Neural cell (in vitro differentiated cells): ENCODE results near the gene OGDH. TPM values are rescaled to one million over a fixed set of nuclear protein-coding genes. Genes with fewer than 3 reads are reported as not detected.

Experiments used
- H2AFZ ChIP-seq: fragments of 200-600, 300-800 bp; sonication (generic), shearing (Covaris generic); 2 replicates; pipeline ENCODE4 v1.6.0; 2014; ENCODE audit warnings: low read depth, mild to moderate bottlenecking, antibody characterized with exemption, low read length, moderate library complexity
- H3F3A ChIP-seq: fragments of 200-600 bp; shearing (Covaris generic); 2 replicates; pipeline ENCODE4 v1.6.1; 2016; ENCODE audit warnings: mild to moderate bottlenecking, moderate library complexity, mixed read lengths, antibody characterized with exemption, low read length; ENCODE audit not compliant: insufficient read depth, poor library complexity, severe bottlenecking
- H3K27ac ChIP-seq: fragments of 200-600, 300-800 bp; sonication (generic), shearing (Covaris generic); 2 replicates; pipeline ENCODE4 v1.5.1; 2014; ENCODE audit warnings: mild to moderate bottlenecking, low read length, moderate library complexity
- H3K27me3 ChIP-seq: fragments of 300-800, 200-600 bp; sonication (generic), shearing (Covaris generic); 2 replicates; pipeline ENCODE4 v1.6.0; 2014; ENCODE audit warnings: mild to moderate bottlenecking, low read depth, low read length, moderate library complexity; ENCODE audit not compliant: insufficient read depth
- H3K36me3 ChIP-seq: fragments of 300-800, 200-600 bp; sonication (generic), shearing (Covaris generic); 2 replicates; pipeline ENCODE4 v1.5.1; 2014; ENCODE audit warnings: mild to moderate bottlenecking, antibody characterized with exemption, low read length, moderate library complexity; ENCODE audit not compliant: insufficient read depth
- H3K4me2 ChIP-seq: fragments of 300-800, 200-600 bp; sonication (generic), shearing (Covaris generic); 2 replicates; pipeline ENCODE4 v1.6.0; 2014; ENCODE audit warnings: mild to moderate bottlenecking, low read length
- H3K4me3 ChIP-seq: fragments of 300-800, 200-600 bp; sonication (generic), shearing (Covaris generic); 2 replicates; pipeline ENCODE4 v1.5.1; 2014; ENCODE audit warnings: mild to moderate bottlenecking, low read length, moderate library complexity
- H3K79me2 ChIP-seq: fragments of 200-600 bp; shearing (Covaris generic); replicated peaks from 2 replicates; pipeline ENCODE4 v1.6.0; 2014; ENCODE audit warnings: mild to moderate bottlenecking, low read length, moderate library complexity; ENCODE audit not compliant: insufficient read depth
- H3K9ac ChIP-seq: fragments of 300-800, 200-600 bp; sonication (generic), shearing (Covaris generic); 2 replicates; pipeline ENCODE4 v1.6.1; 2016; ENCODE audit warnings: mild to moderate bottlenecking, low read length, mixed read lengths
- H3K9me2 ChIP-seq: fragments of 200-600 bp; shearing (Covaris generic); 2 replicates; pipeline ENCODE4 v1.6.1; 2016; ENCODE audit warnings: mild to moderate bottlenecking, low read length, mixed read lengths; ENCODE audit not compliant: insufficient read depth
- H3K9me3 ChIP-seq: fragments of 200-600, 300-800 bp; sonication (generic), shearing (Covaris generic); 2 replicates; pipeline ENCODE4 v1.6.1; 2016; ENCODE audit warnings: mild to moderate bottlenecking, mixed run types, low read length, moderate library complexity, mixed read lengths
- H4K20me1 ChIP-seq: fragments of 200-600 bp; shearing (Covaris generic); 2 replicates; pipeline ENCODE4 v1.6.1; 2016; ENCODE audit warnings: mild to moderate bottlenecking, mixed run types; ENCODE audit not compliant: insufficient read depth
- CTCF ChIP-seq: fragments of 450-650 bp; IDR thresholded peaks from 2 replicates; pipeline ENCODE4 v1.5.1; 2014; ENCODE audit warnings: antibody characterized with exemption, mild to moderate bottlenecking, moderate library complexity; ENCODE audit not compliant: poor library complexity, severe bottlenecking
- EP300 ChIP-seq: fragments of 450-650 bp; conservative IDR thresholded peaks from 2 replicates; pipeline ENCODE4 v1.6.1; 2014; ENCODE audit warnings: antibody characterized with exemption, mild to moderate bottlenecking, moderate library complexity; ENCODE audit not compliant: poor library complexity, severe bottlenecking
- EZH2 ChIP-seq: fragments of 200-600, 300-800 bp; shearing (Covaris generic), sonication (generic); IDR thresholded peaks from 2 replicates; pipeline ENCODE4 v1.6.1; 2014; ENCODE audit warnings: antibody characterized with exemption, low read length, borderline replicate concordance, mild to moderate bottlenecking; ENCODE audit not compliant: insufficient read depth, poor library complexity, severe bottlenecking
- MXI1 ChIP-seq: fragments of 450-650 bp; conservative IDR thresholded peaks from 2 replicates; pipeline ENCODE4 v1.6.1; 2014; ENCODE audit warnings: antibody characterized with exemption, mild to moderate bottlenecking; ENCODE audit not compliant: poor library complexity, severe bottlenecking
- POLR2AphosphoS5 ChIP-seq: IDR thresholded peaks from 2 replicates; pipeline ENCODE4 v1.6.1; 2012
- RAD21 ChIP-seq: fragments of 450-650 bp; conservative IDR thresholded peaks from 2 replicates; pipeline ENCODE4 v1.6.1; 2014; ENCODE audit warnings: antibody characterized with exemption, mild to moderate bottlenecking, moderate library complexity
- REST ChIP-seq: IDR thresholded peaks from 2 replicates; pipeline ENCODE4 v1.6.1; 2012; ENCODE audit warnings: borderline replicate concordance
- SMC3 ChIP-seq: fragments of 450-650 bp; conservative IDR thresholded peaks from 2 replicates; pipeline ENCODE4 v1.6.1; 2014; ENCODE audit warnings: antibody characterized with exemption, mild to moderate bottlenecking, moderate library complexity; ENCODE audit not compliant: poor library complexity
- TAF1 ChIP-seq: IDR thresholded peaks from 2 replicates; pipeline ENCODE4 v1.6.1; 2012; ENCODE audit warnings: low read depth
- polyA plus RNA-seq: library from polyadenylated mRNA; depleted of rRNA; stranded (reverse); fragments of >200 nt; gene quantifications from 2 replicates; pipeline ENCODE4 v1.2.3, GENCODE V29; 2014

Gene OGDH
- polyA plus RNA-seq, 1 donor from 2014 or later: 16.9 TPM

- no peaks in the 10 kb centered on the region for H4K20me1 ChIP-seq
- peaks cover 39% of the 10 kb centered on the region for H3K79me2 ChIP-seq
- no peak for TF ChIP-seq CTCF
- TF ChIP-seq EZH2: no peak
- TF ChIP-seq SMC3: no peak
- TF ChIP-seq REST: no peak
- no peak for TF ChIP-seq TAF1
- TF ChIP-seq MXI1: no peak
- no peak for TF ChIP-seq RAD21
- TF ChIP-seq EP300: no peak
- TF ChIP-seq POLR2AphosphoS5: no peak
- no peak overlapping the region for H3K9ac ChIP-seq
- H3K4me2 ChIP-seq: no peak overlapping the region
- H3K36me3 ChIP-seq: no peaks in the 10 kb centered on the region
- H3K9me2 ChIP-seq: no peaks in the 10 kb centered on the region
- no peak overlapping the region for H3K4me3 ChIP-seq
- H2AFZ ChIP-seq: no peak overlapping the region
- H3K27ac ChIP-seq: no peak overlapping the region
- H3F3A ChIP-seq: no peaks in the 10 kb centered on the region
- H3K9me3 ChIP-seq: no peaks in the 10 kb centered on the region
- no peaks in the 10 kb centered on the region for H3K27me3 ChIP-seq
Measured at GRCh38 chr7:44621750-44622103, 15.3 kb downstream of the OGDH start.

- Histone ChIP-seq H3K4me2 (no peak overlapping the region), H3K9me2 (no peaks in the 10 kb centered on the region), H2AFZ (no peak overlapping the region), H3K27me3 (no peaks in the 10 kb centered on the region), H3K79me2 (peaks cover 34% of the 10 kb centered on the region), H3K36me3 (no peaks in the 10 kb centered on the region), H3K4me3 (no peak overlapping the region), H3K9ac (no peak overlapping the region), H3F3A (no peaks in the 10 kb centered on the region), H3K9me3 (no peaks in the 10 kb centered on the region), H3K27ac (no peak overlapping the region), H4K20me1 (no peaks in the 10 kb centered on the region)
- TF ChIP-seq TAF1 (no peak), POLR2AphosphoS5 (no peak), MXI1 (no peak), SMC3 (no peak), REST (no peak)
Measured at GRCh38 chr7:44622342-44623151, 16.1 kb downstream of the OGDH start.
